HepG2 (cell line): Measurements from ENCODE around the gene CCDC195. TPM values are rescaled to one million over a fixed set of nuclear protein-coding genes. Genes with fewer than 3 reads are reported as not detected.

ENCODE experiments used
- CHCHD3 ChIP-seq: sonication (generic); formaldehyde crosslinking; IDR thresholded peaks from 2 replicates; pipeline ENCODE4 v1.8.0; 2022; ENCODE audit warnings: mild to moderate bottlenecking, missing genetic modification reagents, moderate library complexity
- CTCF ChIP-seq: sonication (generic); formaldehyde crosslinking; IDR thresholded peaks from 2 replicates; pipeline ENCODE4 v1.5.0; 2020; ENCODE audit warnings: mild to moderate bottlenecking, missing genetic modification reagents, moderate library complexity
- RAD51 ChIP-seq: fragments of 450-650 bp; IDR thresholded peaks from 2 replicates; pipeline ENCODE4 v1.6.1; 2016; ENCODE audit warnings: borderline replicate concordance
- SP2 ChIP-seq: sonication (generic); formaldehyde crosslinking; IDR thresholded peaks from 2 replicates; pipeline ENCODE4 v1.5.1; 2020; ENCODE audit warnings: mild to moderate bottlenecking, missing genetic modification reagents
- ZBTB40 ChIP-seq, 2 experiments: fragments of 450-650 bp in 1 of 2; sonication (generic) in 1 of 2; formaldehyde crosslinking in 1 of 2; IDR thresholded peaks; 2 replicates each; pipeline versions ENCODE4 v1.6.1 to v1.8.0; 2016 to 2022; ENCODE audit warnings: antibody characterized with exemption in 1 of 2, mild to moderate bottlenecking in 1 of 2, missing genetic modification reagents in 1 of 2
- ZHX2 ChIP-seq, 2 experiments: sonication (generic) in 1 of 2; formaldehyde crosslinking in 1 of 2; IDR thresholded peaks; 2 replicates each; pipeline versions ENCODE4 v1.6.1 to v1.9.0; 2014 to 2022; ENCODE audit warnings: antibody characterized with exemption in 1 of 2, borderline replicate concordance in 1 of 2, inconsistent platforms in 1 of 2, low read depth in 1 of 2, missing genetic modification reagents in 1 of 2
- ZNF234 ChIP-seq: sonication (generic); formaldehyde crosslinking; conservative IDR thresholded peaks from 2 replicates; pipeline ENCODE4 v1.5.1; 2020; ENCODE audit warnings: mild to moderate bottlenecking, missing genetic modification reagents
- ZNF24 ChIP-seq: fragments of 450-650 bp; IDR thresholded peaks from 2 replicates; pipeline ENCODE4 v1.6.1; 2017; ENCODE audit warnings: antibody characterized with exemption, mild to moderate bottlenecking
- ZNF530 ChIP-seq: sonication (generic); formaldehyde crosslinking; IDR thresholded peaks from 2 replicates; pipeline ENCODE4 v1.5.0; 2020; ENCODE audit warnings: low read depth, mild to moderate bottlenecking, missing genetic modification reagents
- ZNF616 ChIP-seq: sonication (generic); formaldehyde crosslinking; IDR thresholded peaks from 2 replicates; pipeline ENCODE4 v1.5.0; 2020; ENCODE audit warnings: low read depth, mild to moderate bottlenecking, missing genetic modification reagents
- ZNF704 ChIP-seq: sonication (generic); formaldehyde crosslinking; IDR thresholded peaks from 2 replicates; pipeline ENCODE4 v1.8.1; 2023; ENCODE audit warnings: mild to moderate bottlenecking, inconsistent platforms, moderate library complexity, missing genetic modification reagents, borderline replicate concordance
- polyA plus RNA-seq, 8 experiments: library from polyadenylated mRNA; depleted of rRNA in 3 of 8; stranded (reverse) in 7 of 8; unstranded in 1 of 8; fragments of >200 nt; fragmentation: Illumina TruSeq in 4 of 8; extraction: Trizol in 4 of 8; gene quantifications; 2 replicates each; pipeline versions ENCODE4 v1.2.1 to v1.2.3, GENCODE V29; 2011 to 2016; ENCODE audit warnings: low read depth in 4 of 8, missing spikeins in 1 of 8, mixed read lengths in 1 of 8; ENCODE audit not compliant: insufficient read depth in 1 of 8
- total RNA-seq, 5 experiments: library from RNA; depleted of rRNA; stranded (reverse); fragments of >200 nt; fragmentation: Illumina TruSeq; extraction: Trizol; gene quantifications; 2 replicates each; pipeline ENCODE4 v1.2.3, GENCODE V29; 2016; ENCODE audit warnings: low read depth in 1 of 5

CCDC195 gene
- total and polyA plus RNA-seq, 2 of the 13 experiments (the other 11 are each of a cell fraction or from before 2014, with no cell fraction given): not detected

GRCh38 chr2:224716201-224716600 lies at the start of gene CCDC195 (continued):
- TF ChIP-seq ZNF704 (CRISPR knock-in tag) (no peak), ZNF616 (CRISPR knock-in tag) (no peak), CTCF (CRISPR knock-in tag) (no peak), ZHX2 (IDR thresholded peaks at IDR 0.05; ENCODE audit: low read depth) (no peak), ZHX2 (CRISPR knock-in tag; IDR thresholded peaks at IDR 0.05; ENCODE audit: borderline replicate concordance) (no peak), CHCHD3 (CRISPR knock-in tag) (no peak), ZNF530 (CRISPR knock-in tag) (no peak), ZBTB40 (IDR thresholded peaks at IDR 0.05) (no peak), ZBTB40 (CRISPR knock-in tag; IDR thresholded peaks at IDR 0.05) (no peak), ZNF24 (no peak), ZNF234 (CRISPR knock-in tag) (no peak), SP2 (no peak), RAD51 (no peak)
